HepG2 (cell line): ENCODE results near the gene PSMB10. TPM values are rescaled to one million over a fixed set of nuclear protein-coding genes. Genes with fewer than 3 reads are reported as not detected.

Source experiments
- CREB1 ChIP-seq, 2 experiments: fragments of 450-650 bp in 1 of 2; IDR thresholded peaks; 2 replicates each; pipeline ENCODE4 v1.6.1; 2016 to 2017; ENCODE audit warnings: control low read depth in 1 of 2, mild to moderate bottlenecking in 1 of 2, missing compliant biosample characterization in 1 of 2, missing genetic modification characterization in 1 of 2
- HNF1B ChIP-seq: sonication (generic); formaldehyde crosslinking; IDR thresholded peaks from 2 replicates; pipeline ENCODE4 v1.5.1; 2020; ENCODE audit warnings: mild to moderate bottlenecking, moderate library complexity, missing genetic modification reagents
- IKZF4 ChIP-seq: sonication (generic); formaldehyde crosslinking; IDR thresholded peaks from 2 replicates; pipeline ENCODE4 v1.5.1; 2020; ENCODE audit warnings: borderline replicate concordance, mild to moderate bottlenecking, low read depth, missing genetic modification reagents; ENCODE audit errors: not compliant biosample characterization
- IRF1 ChIP-seq: sonication (generic); formaldehyde crosslinking; IDR thresholded peaks from 2 replicates; pipeline ENCODE4 v1.4.0; 2020; ENCODE audit warnings: low read depth, mild to moderate bottlenecking, missing genetic modification reagents
- KLF6 ChIP-seq: IDR thresholded peaks from 2 replicates; pipeline ENCODE4 v1.8.0; 2016; ENCODE audit warnings: missing biosample characterization, missing genetic modification reagents
- LCORL ChIP-seq, 2 experiments: fragments of 450-650 bp in 1 of 2; sonication (generic) in 1 of 2; formaldehyde crosslinking in 1 of 2; IDR thresholded peaks; 2 replicates each; pipeline versions ENCODE4 v1.5.0 to v1.6.1; 2017 to 2020; ENCODE audit warnings: antibody characterized with exemption in 1 of 2, missing genetic modification reagents in 1 of 2
- MAFG ChIP-seq: sonication (generic); formaldehyde crosslinking; IDR thresholded peaks from 2 replicates; pipeline ENCODE4 v1.5.1; 2020; ENCODE audit warnings: mild to moderate bottlenecking, missing genetic modification reagents
- MEF2D ChIP-seq: sonication (generic); formaldehyde crosslinking; IDR thresholded peaks from 2 replicates; pipeline ENCODE4 v1.5.1; 2020; ENCODE audit warnings: mild to moderate bottlenecking, missing genetic modification reagents
- TEF ChIP-seq: sonication (generic); formaldehyde crosslinking; IDR thresholded peaks from 2 replicates; pipeline ENCODE4 v1.5.0; 2020; ENCODE audit warnings: missing genetic modification reagents
- THYN1 ChIP-seq: sonication (generic); formaldehyde crosslinking; IDR thresholded peaks from 2 replicates; pipeline ENCODE4 v1.8.1; 2023; ENCODE audit warnings: low read depth, mild to moderate bottlenecking, moderate library complexity, missing genetic modification reagents, borderline replicate concordance
- ZFP41 ChIP-seq: sonication (generic); formaldehyde crosslinking; IDR thresholded peaks from 2 replicates; pipeline ENCODE4 v1.4.0; 2020; ENCODE audit warnings: mild to moderate bottlenecking, missing genetic modification reagents, borderline replicate concordance
- ZMAT3 ChIP-seq: sonication (generic); formaldehyde crosslinking; conservative IDR thresholded peaks from 2 replicates; pipeline ENCODE4 v1.7.0; 2021; ENCODE audit warnings: missing genetic modification reagents
- ZNF251 ChIP-seq: sonication (generic); formaldehyde crosslinking; IDR thresholded peaks from 2 replicates; pipeline ENCODE4 v1.9.0; 2021; ENCODE audit warnings: mild to moderate bottlenecking, missing genetic modification reagents
- ZNF678 ChIP-seq: sonication (generic); formaldehyde crosslinking; IDR thresholded peaks from 2 replicates; pipeline ENCODE4 v1.4.0; 2020; ENCODE audit warnings: mild to moderate bottlenecking, missing genetic modification reagents
- ZSCAN21 ChIP-seq: sonication (generic); formaldehyde crosslinking; IDR thresholded peaks from 2 replicates; pipeline ENCODE4 v1.8.0; 2022; ENCODE audit warnings: mild to moderate bottlenecking, missing genetic modification reagents, moderate library complexity, borderline replicate concordance
- polyA plus RNA-seq, 8 experiments: library from polyadenylated mRNA; depleted of rRNA in 3 of 8; stranded (reverse) in 7 of 8; unstranded in 1 of 8; fragments of >200 nt; fragmentation: Illumina TruSeq in 4 of 8; extraction: Trizol in 4 of 8; gene quantifications; 2 replicates each; pipeline versions ENCODE4 v1.2.1 to v1.2.3, GENCODE V29; 2011 to 2016; ENCODE audit warnings: low read depth in 4 of 8, missing spikeins in 1 of 8, mixed read lengths in 1 of 8; ENCODE audit not compliant: insufficient read depth in 1 of 8
- total RNA-seq, 5 experiments: library from RNA; depleted of rRNA; stranded (reverse); fragments of >200 nt; fragmentation: Illumina TruSeq; extraction: Trizol; gene quantifications; 2 replicates each; pipeline ENCODE4 v1.2.3, GENCODE V29; 2016; ENCODE audit warnings: low read depth in 1 of 5
- TF ChIP-seq, protein P1 (sequence below): sonication (generic); formaldehyde crosslinking; IDR thresholded peaks from 2 replicates; pipeline ENCODE4 v1.4.0; 2020; ENCODE audit warnings: missing genetic modification reagents
- TF ChIP-seq, protein P2 (sequence below): sonication (generic); formaldehyde crosslinking; IDR thresholded peaks from 2 replicates; pipeline ENCODE4 v1.4.0; 2020; ENCODE audit warnings: mild to moderate bottlenecking, missing genetic modification reagents
- TF ChIP-seq, protein P3 (sequence below): conservative IDR thresholded peaks from 2 replicates; pipeline ENCODE4 v1.6.1; 2018; ENCODE audit warnings: missing genetic modification reagents

The PSMB10 gene
- total and polyA plus RNA-seq, 2 of the 13 experiments (the other 11 are each of a cell fraction or from before 2014, with no cell fraction given), result 12.7 to 65.9 TPM

DNA sequence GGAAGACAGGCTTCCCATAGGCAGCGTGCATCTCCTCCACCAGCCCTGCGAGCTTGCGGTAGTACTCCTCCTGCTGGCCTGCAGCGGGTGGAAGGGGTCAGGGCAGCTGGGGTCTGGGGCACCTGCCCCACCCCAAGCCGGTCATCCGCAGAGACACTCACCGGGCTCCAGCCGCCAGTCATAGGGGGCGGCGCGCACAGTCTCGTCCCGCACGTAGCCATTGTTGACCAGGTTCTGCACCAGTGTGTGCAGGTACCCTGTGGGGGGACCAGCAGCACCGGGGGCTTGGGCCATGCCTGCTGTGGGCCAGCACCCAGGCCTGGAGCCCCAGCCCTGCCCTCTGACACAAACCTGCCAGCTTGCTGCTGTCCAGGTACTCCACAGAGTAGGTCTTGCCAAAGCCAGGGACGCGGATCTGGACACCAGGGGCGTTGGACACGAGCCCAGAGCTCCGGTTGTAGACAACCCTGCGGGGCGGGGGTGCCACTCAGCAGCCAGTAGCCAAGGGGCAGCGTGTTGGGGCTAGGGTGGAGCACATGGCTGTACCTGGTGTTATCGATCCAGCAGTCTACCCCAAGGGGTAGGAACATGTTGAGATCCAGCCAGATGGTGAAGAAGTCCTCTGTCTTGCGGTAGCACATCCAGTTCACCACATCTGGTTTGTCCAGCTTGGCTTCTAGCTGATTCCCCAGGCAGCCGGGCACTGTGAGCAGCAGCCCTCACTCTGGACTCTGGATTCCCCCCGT is 6.0 kb upstream of the PSMB10 start (continued):
- TF ChIP-seq THYN1 (CRISPR knock-in tag) (no peak), ZFP41 (CRISPR knock-in tag) (0 out of 2 replicates have a peak, but pooled peaks have one; percentile 25), ZNF678 (CRISPR knock-in tag) (0 out of 2 replicates have a peak, but pooled peaks have one; percentile 48), MAFG (no peak), IKZF4 (peak; percentile 86), KLF6 (CRISPR knock-in tag) (peak; percentile 62; the same call in 1 of the 2 replicates), IRF1 (no peak), MEF2D (CRISPR knock-in tag) (0 out of 2 replicates have a peak, but pooled peaks have one; percentile 10), ZSCAN21 (CRISPR knock-in tag) (peak; percentile 50; the same call in 1 of the 2 replicates), ZNF251 (CRISPR knock-in tag) (no peak), HNF1B (CRISPR knock-in tag) (peak; percentile 46; the same call in 1 of the 2 replicates), TEF (CRISPR knock-in tag) (no peak), ZMAT3 (CRISPR knock-in tag) (0 out of 2 replicates have a peak, but pooled peaks have one; percentile 0), LCORL (IDR thresholded peaks at IDR 0.05) (no peak), LCORL (CRISPR knock-in tag; IDR thresholded peaks at IDR 0.05) (peak; percentile 33), CREB1 (IDR thresholded peaks at IDR 0.05) (no peak), CREB1 (CRISPR knock-in tag; IDR thresholded peaks at IDR 0.05) (no peak)
- TF ChIP-seq, protein P1, sequence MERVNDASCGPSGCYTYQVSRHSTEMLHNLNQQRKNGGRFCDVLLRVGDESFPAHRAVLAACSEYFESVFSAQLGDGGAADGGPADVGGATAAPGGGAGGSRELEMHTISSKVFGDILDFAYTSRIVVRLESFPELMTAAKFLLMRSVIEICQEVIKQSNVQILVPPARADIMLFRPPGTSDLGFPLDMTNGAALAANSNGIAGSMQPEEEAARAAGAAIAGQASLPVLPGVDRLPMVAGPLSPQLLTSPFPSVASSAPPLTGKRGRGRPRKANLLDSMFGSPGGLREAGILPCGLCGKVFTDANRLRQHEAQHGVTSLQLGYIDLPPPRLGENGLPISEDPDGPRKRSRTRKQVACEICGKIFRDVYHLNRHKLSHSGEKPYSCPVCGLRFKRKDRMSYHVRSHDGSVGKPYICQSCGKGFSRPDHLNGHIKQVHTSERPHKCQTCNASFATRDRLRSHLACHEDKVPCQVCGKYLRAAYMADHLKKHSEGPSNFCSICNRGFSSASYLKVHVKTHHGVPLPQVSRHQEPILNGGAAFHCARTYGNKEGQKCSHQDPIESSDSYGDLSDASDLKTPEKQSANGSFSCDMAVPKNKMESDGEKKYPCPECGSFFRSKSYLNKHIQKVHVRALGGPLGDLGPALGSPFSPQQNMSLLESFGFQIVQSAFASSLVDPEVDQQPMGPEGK (CRISPR knock-in tag), result peak; percentile 56; the same call in 1 of the 2 replicates
- TF ChIP-seq, protein P2, sequence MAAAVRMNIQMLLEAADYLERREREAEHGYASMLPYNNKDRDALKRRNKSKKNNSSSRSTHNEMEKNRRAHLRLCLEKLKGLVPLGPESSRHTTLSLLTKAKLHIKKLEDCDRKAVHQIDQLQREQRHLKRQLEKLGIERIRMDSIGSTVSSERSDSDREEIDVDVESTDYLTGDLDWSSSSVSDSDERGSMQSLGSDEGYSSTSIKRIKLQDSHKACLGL (CRISPR knock-in tag), result 0 out of 2 replicates have a peak, but pooled peaks have one; percentile 48
- TF ChIP-seq, protein P3, sequence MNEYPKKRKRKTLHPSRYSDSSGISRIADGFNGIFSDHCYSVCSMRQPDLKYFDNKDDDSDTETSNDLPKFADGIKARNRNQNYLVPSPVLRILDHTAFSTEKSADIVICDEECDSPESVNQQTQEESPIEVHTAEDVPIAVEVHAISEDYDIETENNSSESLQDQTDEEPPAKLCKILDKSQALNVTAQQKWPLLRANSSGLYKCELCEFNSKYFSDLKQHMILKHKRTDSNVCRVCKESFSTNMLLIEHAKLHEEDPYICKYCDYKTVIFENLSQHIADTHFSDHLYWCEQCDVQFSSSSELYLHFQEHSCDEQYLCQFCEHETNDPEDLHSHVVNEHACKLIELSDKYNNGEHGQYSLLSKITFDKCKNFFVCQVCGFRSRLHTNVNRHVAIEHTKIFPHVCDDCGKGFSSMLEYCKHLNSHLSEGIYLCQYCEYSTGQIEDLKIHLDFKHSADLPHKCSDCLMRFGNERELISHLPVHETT (CRISPR knock-in tag), result no peak; the same call in 1 of the 2 replicates
